Neural progenitor cell (in vitro differentiated cells): ENCODE data around the gene PRAC2. TPM values are rescaled to one million over a fixed set of nuclear protein-coding genes. Genes with fewer than 3 reads are reported as not detected.

Experiments used
- DNase-seq: peaks from one replicate; pipeline ENCODE4 v3.0.0-alpha.2; 2016; ENCODE audit warnings: low spot score
- H2AFZ ChIP-seq: fragments of 200-600 bp; sonication (generic); replicated peaks from 2 replicates; pipeline ENCODE4 v1.6.1; 2016; ENCODE audit warnings: antibody characterized with exemption
- H3F3A ChIP-seq: fragments of 200-600 bp; sonication (generic); 2 replicates; pipeline ENCODE4 v1.6.1; 2016; ENCODE audit warnings: antibody characterized with exemption, low read depth
- H3K27ac ChIP-seq: fragments of 200-600 bp; sonication (generic); 2 replicates; pipeline ENCODE4 v1.5.1; 2016; ENCODE audit warnings: mild to moderate bottlenecking
- H3K27me3 ChIP-seq: fragments of 200-600 bp; sonication (generic); 2 replicates; pipeline ENCODE4 v1.6.1; 2016; ENCODE audit warnings: mild to moderate bottlenecking, moderate library complexity
- H3K36me3 ChIP-seq: fragments of 200-600 bp; sonication (generic); 2 replicates; pipeline ENCODE4 v1.5.1; 2016
- H3K4me1 ChIP-seq: fragments of 200-600 bp; sonication (generic); 2 replicates; pipeline ENCODE4 v1.6.1; 2016; ENCODE audit warnings: mixed run types
- H3K4me2 ChIP-seq: fragments of 200-600 bp; sonication (generic); 2 replicates; pipeline ENCODE4 v1.6.1; 2016
- H3K4me3 ChIP-seq: fragments of 200-600 bp; sonication (generic); 2 replicates; pipeline ENCODE4 v1.5.1; 2016
- H3K79me2 ChIP-seq: fragments of 200-600 bp; sonication (generic); 2 replicates; pipeline ENCODE4 v1.6.1; 2016; ENCODE audit warnings: low read depth
- H3K9ac ChIP-seq: fragments of 200-600 bp; sonication (generic); 2 replicates; pipeline ENCODE4 v1.6.1; 2016
- H3K9me3 ChIP-seq: fragments of 200-600 bp; sonication (generic); 2 replicates; pipeline ENCODE4 v1.5.1; 2016; ENCODE audit warnings: low read depth
- H4K20me1 ChIP-seq: fragments of 200-600 bp; sonication (generic); 2 replicates; pipeline ENCODE4 v1.6.1; 2016; ENCODE audit warnings: low read depth
- H3K27ac Mint-ChIP-seq: 3 replicates; pipeline ENCODE4 v1.8.0; 2021; ENCODE audit warnings: mixed read lengths
- H3K27me3 Mint-ChIP-seq: 2 replicates; pipeline ENCODE4 v1.8.0; 2022; ENCODE audit warnings: low read depth, mild to moderate bottlenecking, inconsistent platforms, moderate library complexity, mixed read lengths; ENCODE audit not compliant: insufficient read depth
- H3K36me3 Mint-ChIP-seq: 3 replicates; pipeline ENCODE4 v1.8.0; 2021; ENCODE audit warnings: mixed read lengths
- H3K4me1 Mint-ChIP-seq: 3 replicates; pipeline ENCODE4 v1.8.0; 2021; ENCODE audit warnings: mixed read lengths
- H3K4me3 Mint-ChIP-seq: 3 replicates; pipeline ENCODE4 v1.8.0; 2021; ENCODE audit warnings: mild to moderate bottlenecking, moderate library complexity, mixed read lengths
- H3K9me3 Mint-ChIP-seq: 3 replicates; pipeline ENCODE4 v1.8.0; 2020; ENCODE audit warnings: mixed read lengths
- EZH2 ChIP-seq: fragments of 200-600 bp; sonication (generic); IDR thresholded peaks from 2 replicates; pipeline ENCODE4 v1.6.1; 2017; ENCODE audit warnings: antibody characterized with exemption, mild to moderate bottlenecking, moderate library complexity
- EZH2phosphoT487 ChIP-seq: fragments of 200-600 bp; sonication (generic); IDR thresholded peaks from 2 replicates; pipeline ENCODE4 v1.6.1; 2017; ENCODE audit warnings: antibody characterized with exemption
- total RNA-seq: library from RNA; depleted of rRNA; stranded (reverse); fragments of >200 nt; gene quantifications from 2 replicates; pipeline ENCODE4 v1.2.3, GENCODE V29; 2015; ENCODE audit warnings: low replicate concordance
- TF ChIP-seq, protein P1 (sequence below): fragments of 200-600 bp; sonication (generic); IDR thresholded peaks from 2 replicates; pipeline ENCODE4 v1.5.1; 2017; ENCODE audit warnings: antibody characterized with exemption, mild to moderate bottlenecking

The PRAC2 gene
- total RNA-seq, 1 donor from 2014 or later: not detected

- H2AFZ ChIP-seq: no peak overlapping the region
- DNase-seq: peak; percentile 50
- Mint-ChIP-seq H3K4me3 (peak overlapping the region; percentile 10), H3K36me3 (peaks cover 3% of the 10 kb centered on the region), H3K27me3 (peaks cover 96% of the 10 kb centered on the region), H3K27ac (no peak overlapping the region), H3K4me1 (peaks cover 2% of the 10 kb centered on the region), H3K9me3 (peaks cover 10% of the 10 kb centered on the region)
- no peaks in the 10 kb centered on the region for H3K36me3 ChIP-seq
- no peak overlapping the region for H3K4me2 ChIP-seq
- TF ChIP-seq EZH2 (peak; percentile 87), EZH2phosphoT487 (peak; percentile 86)
- TF ChIP-seq, protein P1, sequence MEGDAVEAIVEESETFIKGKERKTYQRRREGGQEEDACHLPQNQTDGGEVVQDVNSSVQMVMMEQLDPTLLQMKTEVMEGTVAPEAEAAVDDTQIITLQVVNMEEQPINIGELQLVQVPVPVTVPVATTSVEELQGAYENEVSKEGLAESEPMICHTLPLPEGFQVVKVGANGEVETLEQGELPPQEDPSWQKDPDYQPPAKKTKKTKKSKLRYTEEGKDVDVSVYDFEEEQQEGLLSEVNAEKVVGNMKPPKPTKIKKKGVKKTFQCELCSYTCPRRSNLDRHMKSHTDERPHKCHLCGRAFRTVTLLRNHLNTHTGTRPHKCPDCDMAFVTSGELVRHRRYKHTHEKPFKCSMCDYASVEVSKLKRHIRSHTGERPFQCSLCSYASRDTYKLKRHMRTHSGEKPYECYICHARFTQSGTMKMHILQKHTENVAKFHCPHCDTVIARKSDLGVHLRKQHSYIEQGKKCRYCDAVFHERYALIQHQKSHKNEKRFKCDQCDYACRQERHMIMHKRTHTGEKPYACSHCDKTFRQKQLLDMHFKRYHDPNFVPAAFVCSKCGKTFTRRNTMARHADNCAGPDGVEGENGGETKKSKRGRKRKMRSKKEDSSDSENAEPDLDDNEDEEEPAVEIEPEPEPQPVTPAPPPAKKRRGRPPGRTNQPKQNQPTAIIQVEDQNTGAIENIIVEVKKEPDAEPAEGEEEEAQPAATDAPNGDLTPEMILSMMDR: no peak
- no peaks in the 10 kb centered on the region for H3K4me1 ChIP-seq
- peaks cover 66% of the 10 kb centered on the region for H4K20me1 ChIP-seq
- H3K9ac ChIP-seq: no peak overlapping the region
- H3K79me2 ChIP-seq: no peaks in the 10 kb centered on the region
- no peaks in the 10 kb centered on the region for H3K9me3 ChIP-seq
- H3K27ac ChIP-seq: no peak overlapping the region
- H3K4me3 ChIP-seq: no peak overlapping the region
- no peaks in the 10 kb centered on the region for H3F3A ChIP-seq
- peaks cover 100% of the 10 kb centered on the region for H3K27me3 ChIP-seq
Observed at GRCh38 chr17:48732688-48733629, 10.0 kb downstream of the PRAC2 start.

DNA sequence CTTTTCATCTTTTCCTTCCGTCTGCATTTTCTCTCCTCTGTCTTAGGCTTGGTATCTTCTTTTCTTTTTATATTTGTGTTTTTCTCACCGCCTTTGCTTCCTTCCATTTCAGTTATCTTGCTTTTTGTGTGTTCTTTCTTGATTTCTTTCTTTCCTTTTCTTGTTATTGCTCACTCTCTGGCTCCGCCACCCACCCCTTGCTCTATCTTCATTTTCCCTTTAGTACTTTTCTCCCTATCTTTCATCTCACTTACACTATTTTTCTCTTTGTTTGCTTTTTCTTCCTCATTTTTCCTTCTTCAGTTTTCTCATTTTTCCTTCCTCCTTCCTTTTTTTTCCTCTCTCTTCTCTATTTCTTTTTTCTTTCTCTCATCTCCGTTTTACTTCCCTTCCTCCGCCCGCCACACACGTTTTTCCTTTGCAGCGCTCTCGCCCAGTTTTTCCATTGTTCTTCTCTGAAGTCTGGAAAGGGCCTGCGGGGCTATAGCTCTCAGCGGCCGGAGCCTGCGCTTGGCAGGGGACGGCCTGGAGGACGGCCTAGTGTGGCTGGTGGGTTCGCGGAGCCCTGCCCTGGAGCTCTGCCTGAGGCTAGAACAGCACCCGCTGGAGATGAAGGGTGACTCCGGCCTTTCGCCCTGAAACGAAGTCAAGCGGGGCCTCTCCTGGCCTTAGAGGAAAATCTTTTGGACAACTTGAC, 10.8 kb downstream of the PRAC2 start:
- Histone ChIP-seq H3F3A (no peaks in the 10 kb centered on the region), H3K4me2 (no peak overlapping the region), H3K4me1 (no peaks in the 10 kb centered on the region), H3K4me3 (no peak overlapping the region), H2AFZ (no peak overlapping the region), H3K79me2 (no peaks in the 10 kb centered on the region), H3K9ac (no peak overlapping the region), H3K27ac (no peak overlapping the region), H4K20me1 (peaks cover 74% of the 10 kb centered on the region), H3K36me3 (no peaks in the 10 kb centered on the region), H3K9me3 (no peaks in the 10 kb centered on the region), H3K27me3 (peaks cover 100% of the 10 kb centered on the region)
- Mint-ChIP-seq H3K36me3 (peaks cover 3% of the 10 kb centered on the region), H3K4me1 (peaks cover 2% of the 10 kb centered on the region), H3K4me3 (peak overlapping the region; percentile 10), H3K27me3 (peaks cover 97% of the 10 kb centered on the region), H3K27ac (no peak overlapping the region), H3K9me3 (peaks cover 12% of the 10 kb centered on the region)
- TF ChIP-seq EZH2phosphoT487: peak; percentile 82
- TF ChIP-seq, protein P1: no peak
- peak; percentile 90 for TF ChIP-seq EZH2
- peak; percentile 50 for DNase-seq

DNA sequence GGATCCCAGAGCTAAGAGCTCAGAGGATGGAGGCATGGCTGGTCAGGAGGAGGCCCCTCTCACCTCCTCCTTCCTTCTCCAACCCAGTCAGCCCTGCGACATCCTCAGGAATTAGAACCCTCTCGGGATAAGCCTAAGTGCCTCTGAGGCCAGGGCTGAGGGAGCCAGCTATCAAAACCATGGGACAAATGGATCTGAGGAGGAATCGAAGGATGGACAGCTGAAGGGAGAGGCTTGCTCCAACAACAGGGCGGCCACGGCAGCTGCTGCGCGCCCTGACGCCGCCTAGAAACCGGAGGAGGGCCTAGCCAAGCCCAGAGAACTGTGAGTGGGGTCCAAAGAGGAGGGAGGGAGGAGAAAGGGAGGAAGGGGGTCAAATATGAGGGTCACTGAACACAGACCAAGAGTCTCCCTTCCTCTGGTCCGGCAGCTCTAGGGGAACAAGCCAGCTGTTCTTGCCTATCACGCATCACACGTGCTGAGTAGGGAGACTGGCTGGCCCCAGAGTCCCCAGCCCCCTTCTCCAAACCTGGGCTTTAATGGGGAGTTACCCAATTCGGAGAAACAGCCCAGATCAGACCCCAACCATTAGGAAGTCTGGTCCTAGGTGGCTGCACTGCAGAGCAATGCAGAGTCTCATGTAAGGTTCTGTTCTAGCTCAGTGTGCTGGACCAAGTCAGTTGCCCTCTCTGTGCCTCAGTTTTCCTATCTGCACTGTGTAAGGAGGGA, 11.5 kb downstream of the PRAC2 start:
- Histone ChIP-seq H2AFZ (no peak overlapping the region), H3K27ac (no peak overlapping the region), H3K4me3 (no peak overlapping the region), H3K9me3 (no peaks in the 10 kb centered on the region), H3F3A (no peaks in the 10 kb centered on the region), H3K36me3 (no peaks in the 10 kb centered on the region), H3K9ac (no peak overlapping the region), H3K27me3 (peaks cover 100% of the 10 kb centered on the region), H3K4me2 (no peak overlapping the region), H3K4me1 (no peaks in the 10 kb centered on the region), H3K79me2 (no peaks in the 10 kb centered on the region), H4K20me1 (peaks cover 75% of the 10 kb centered on the region)
- Mint-ChIP-seq H3K4me1 (peaks cover 2% of the 10 kb centered on the region), H3K27me3 (peaks cover 98% of the 10 kb centered on the region), H3K9me3 (peaks cover 10% of the 10 kb centered on the region), H3K36me3 (peaks cover 3% of the 10 kb centered on the region), H3K27ac (no peak overlapping the region), H3K4me3 (no peak overlapping the region)
- no peak for DNase-seq
- TF ChIP-seq, protein P1: no peak
- peak; percentile 55 for TF ChIP-seq EZH2
